HG02610 (cell line): ENCODE data around the gene ARL15.
A peak's percentile ranks its signal among the peaks of the same experiment; 100 is the strongest.
"Not testable (repeated sequence)": the region's sequence is repeated elsewhere in the genome, so short reads cannot be mapped to it uniquely, and the experiment has no call there.

ENCODE experiments used
- ATAC-seq: cut with Tn5 transposase; IDR thresholded peaks from one replicate; pipeline ENCODE4 v1.9.1; 2021; ENCODE audit warnings: mild to moderate bottlenecking, moderate library complexity; ENCODE audit not compliant: unreplicated experiment

Gene ARL15

DNA sequence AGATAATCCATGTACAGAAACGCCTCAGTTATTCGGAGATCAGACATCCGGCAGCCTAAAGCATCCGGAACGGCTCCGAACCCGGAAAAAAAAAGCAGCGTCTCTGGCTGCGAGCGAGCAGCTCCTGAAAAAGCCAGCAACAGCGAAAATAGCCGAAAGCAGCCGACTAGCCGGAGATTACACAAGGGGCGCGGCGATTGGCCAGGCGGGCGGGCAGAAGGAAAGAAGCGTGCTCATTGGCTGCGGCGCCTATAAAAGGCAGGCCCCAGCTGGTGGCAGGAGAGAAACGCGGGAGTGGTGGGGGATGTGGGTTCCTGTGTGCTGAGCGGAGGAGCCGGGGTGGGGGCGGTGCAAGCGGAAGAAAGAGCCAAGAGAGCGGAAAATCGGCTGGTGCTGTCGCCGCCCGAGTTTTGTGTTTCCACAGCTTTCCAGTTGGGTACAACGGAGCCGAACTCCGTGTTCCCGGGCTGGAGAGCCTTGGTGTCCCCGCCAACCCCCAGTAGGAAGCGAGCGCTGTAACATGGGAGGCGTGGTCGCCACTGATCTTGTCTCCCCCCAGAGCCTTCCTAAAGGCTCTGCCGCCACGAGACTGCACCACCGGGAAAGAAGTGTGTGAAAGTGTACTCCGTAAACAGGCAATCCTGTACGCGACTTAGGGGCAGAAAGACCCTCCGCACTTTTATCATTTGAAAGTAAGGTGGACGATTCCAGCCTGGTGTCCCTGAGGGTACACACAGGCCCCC is at the start of gene ARL15:
ARL15 (minus strand) TSS at position 141 of the 743 bp plus-strand sequence.
- peak; percentile 98 for ATAC-seq

DNA sequence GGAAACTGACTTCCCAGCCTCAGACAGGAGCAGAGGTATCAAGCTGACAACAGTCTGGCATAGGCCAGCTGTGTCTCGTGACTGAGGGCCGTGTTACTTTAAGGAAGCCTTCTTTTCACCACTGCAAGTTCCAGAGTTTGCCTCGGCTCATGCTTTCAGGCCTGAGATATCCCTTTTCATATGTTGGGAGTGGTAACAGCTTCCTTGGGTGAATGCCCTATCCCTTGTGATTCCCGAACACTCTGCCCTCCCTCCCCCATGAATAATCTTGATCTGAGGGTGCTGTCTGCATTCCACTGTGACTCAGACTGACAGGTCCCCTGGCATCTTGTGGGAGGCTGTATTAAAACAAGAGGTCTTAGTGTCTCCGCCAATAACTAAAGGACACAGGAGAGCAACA is 49.7 kb upstream of the ARL15 start:
- ATAC-seq: no peak

DNA sequence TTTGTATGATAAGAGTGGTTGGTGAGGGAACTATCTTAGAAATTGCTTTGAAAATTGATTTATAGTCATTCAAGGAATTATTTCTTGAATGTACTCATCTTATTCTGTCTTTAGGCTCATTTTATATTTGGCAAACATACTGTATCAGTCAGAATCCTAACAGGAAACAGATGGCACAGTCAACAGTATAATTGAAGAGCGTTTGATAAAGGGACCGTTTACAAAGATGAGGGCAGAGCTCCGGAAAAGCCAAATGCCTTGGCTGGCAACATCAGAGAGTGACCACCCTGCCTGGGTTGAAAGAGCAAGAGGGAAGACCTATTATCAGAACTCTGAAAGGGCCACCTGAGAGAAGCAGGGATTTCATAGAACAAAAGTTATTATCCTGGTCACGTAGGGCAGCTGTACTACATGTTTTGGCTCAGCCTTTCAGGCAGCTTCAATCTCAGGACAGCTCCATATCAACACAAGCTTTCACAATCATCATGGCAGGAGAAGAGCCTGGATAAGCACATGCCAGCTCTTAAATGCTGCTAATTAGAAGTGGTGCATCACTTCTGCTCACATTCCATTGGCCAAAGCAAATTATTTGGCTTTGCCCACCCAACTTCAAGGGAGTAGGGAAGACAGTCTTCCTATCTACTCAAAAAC is 47.2 kb upstream of the ARL15 start:
- ATAC-seq: no peak

DNA sequence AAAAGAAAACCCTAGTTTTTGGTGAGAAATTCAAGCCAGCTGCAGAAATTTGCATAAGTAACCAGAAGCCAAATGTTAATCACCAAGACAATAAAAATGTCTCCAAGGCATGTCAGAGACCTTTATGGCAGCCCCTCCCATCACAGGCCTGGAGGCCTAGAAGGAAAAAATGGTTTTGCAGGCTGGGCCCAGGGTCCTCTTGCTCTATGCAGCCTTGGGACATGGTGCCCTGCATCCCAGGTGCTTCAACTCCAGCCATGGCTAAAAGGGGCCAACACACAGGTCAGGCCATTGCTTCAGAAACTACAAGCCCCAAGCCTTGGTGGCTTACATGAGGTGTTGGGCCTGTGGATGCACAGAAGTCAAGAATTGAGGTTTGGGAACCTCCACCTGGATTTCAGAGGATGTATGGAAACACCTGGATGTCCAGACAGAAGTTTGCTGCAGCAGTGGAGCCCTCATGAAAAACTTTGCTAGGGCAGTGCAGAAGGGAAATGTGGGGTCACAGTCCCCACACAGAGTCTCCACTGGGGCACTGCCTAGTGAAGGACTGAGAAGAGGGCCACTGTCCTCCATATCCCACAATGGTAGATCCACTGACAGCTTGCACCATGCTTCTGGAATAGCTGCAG is 43.7 kb upstream of the ARL15 start:
- not testable (repeated sequence) for ATAC-seq

DNA sequence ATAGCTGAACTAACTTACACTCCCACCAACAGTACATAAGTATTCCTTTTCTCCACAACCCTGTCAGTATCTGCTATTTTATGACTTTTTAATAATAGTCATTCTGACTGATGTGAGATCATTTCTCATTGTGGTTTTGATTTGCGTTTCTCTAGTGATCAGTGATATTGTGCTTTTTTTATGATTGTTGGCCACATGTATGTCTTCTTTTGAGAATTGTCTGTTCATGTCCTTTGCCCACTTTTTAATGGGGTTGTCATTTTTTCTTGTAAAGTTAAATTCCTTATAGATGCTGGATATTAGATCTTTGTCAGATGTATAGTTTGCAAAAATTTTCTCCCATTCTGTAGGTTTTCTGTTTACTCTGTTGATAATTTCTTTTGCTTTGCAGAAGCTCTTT is 42.2 kb upstream of the ARL15 start:
- not testable (repeated sequence) for ATAC-seq

DNA sequence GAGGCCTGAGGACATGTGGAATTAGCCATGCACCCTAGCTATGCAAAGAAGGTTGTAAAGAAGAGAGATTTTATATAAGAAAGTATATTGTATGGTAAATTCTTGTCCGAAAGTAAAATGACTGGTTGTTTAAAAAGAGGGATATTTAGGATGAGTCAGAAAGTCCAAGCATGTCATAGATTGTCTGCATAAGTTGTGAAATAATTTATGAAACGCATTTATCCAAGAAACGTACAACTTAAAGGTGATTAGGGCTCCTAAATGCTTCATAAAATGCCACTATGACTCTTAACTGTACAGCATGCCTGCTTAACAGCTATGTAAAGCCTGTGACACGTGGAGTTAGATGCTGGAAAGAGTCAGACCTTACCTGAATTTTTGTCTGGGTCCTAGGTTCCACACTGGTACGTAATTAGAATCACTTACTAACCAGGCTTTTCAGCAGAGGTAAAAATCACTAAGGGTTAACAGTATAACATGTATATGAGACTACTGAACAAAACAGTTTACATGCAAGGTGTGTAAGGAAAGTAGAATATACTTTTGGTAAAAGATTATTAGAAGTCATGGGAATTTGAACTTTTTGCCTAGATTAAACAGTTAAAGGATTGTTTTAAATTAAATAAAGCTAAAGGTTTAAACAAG is 37.0 kb upstream of the ARL15 start:
- no peak for ATAC-seq

DNA sequence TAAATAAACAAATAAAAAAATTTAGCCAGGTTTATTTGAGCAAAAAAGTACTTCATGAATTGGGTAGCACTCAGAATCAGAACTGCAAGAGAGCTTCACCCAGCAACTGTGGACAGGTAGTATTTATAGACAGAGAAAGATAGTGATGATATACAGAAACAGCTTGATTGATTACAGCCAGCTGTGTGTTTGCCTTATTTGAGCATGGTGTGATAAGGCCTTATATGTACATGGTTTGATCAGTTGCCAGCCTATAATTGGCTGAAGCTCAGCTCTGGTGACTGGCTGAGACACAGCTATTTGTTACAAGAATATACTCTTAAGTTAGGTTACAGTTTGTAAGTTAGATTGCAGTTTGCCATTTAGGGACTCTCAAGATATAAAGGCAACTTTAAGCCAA is 34.3 kb upstream of the ARL15 start:
- ATAC-seq: no peak

DNA sequence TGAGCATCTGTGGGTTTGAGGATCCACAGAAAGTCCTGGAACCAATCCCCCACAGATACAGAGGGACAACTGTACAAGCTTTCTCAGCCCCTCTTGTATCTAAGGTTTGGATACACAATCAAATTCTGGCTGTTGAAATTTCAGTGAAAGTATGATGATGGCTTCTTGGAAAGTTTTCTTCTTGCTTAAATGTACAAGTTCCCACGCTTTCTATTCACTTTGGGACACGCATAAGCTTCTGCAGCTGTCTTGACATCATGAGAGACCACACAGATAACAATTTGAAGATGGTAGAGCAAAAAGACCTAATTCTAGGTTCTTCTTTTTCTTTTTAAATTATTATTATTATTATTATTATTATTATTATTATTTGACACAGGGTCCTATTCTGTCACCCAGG is 31.6 kb upstream of the ARL15 start:
- no peak for ATAC-seq

DNA sequence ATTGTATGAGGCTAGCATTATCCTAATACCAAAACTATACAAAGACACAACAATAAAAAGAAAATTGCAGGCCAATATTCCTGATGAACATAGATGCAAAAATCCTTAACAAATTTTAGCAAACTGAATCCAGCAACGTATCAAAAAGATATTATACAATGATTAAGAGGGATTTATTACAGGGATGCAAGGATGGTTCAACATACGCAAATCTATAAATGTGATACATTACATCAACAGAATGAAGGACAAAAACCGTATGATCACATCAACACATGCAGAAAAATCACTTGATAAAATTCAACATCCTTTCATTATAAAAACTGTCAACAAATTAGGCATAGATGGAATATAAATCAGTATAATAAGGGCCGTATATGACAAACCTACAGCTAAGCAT is 27.1 kb upstream of the ARL15 start:
- no peak for ATAC-seq

DNA sequence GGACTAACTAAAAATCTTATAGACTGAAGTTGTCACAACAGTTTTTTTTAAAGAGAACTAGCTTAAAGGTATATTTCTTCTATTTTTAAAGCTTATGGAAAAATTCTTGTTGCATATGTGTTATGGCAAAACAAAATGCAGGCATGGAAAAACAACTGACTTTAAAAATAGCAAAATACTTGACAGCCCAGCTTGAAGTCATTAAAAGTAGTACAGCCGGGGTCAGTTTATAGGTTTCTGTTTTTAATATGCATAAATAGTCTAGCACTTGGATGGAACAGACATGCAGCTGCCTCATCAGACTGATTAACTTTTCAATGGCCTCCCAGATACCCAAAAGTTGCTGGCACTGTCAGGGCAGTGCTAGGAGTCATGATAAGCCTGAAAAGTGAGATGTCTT is 22.3 kb upstream of the ARL15 start:
- ATAC-seq: no peak

DNA sequence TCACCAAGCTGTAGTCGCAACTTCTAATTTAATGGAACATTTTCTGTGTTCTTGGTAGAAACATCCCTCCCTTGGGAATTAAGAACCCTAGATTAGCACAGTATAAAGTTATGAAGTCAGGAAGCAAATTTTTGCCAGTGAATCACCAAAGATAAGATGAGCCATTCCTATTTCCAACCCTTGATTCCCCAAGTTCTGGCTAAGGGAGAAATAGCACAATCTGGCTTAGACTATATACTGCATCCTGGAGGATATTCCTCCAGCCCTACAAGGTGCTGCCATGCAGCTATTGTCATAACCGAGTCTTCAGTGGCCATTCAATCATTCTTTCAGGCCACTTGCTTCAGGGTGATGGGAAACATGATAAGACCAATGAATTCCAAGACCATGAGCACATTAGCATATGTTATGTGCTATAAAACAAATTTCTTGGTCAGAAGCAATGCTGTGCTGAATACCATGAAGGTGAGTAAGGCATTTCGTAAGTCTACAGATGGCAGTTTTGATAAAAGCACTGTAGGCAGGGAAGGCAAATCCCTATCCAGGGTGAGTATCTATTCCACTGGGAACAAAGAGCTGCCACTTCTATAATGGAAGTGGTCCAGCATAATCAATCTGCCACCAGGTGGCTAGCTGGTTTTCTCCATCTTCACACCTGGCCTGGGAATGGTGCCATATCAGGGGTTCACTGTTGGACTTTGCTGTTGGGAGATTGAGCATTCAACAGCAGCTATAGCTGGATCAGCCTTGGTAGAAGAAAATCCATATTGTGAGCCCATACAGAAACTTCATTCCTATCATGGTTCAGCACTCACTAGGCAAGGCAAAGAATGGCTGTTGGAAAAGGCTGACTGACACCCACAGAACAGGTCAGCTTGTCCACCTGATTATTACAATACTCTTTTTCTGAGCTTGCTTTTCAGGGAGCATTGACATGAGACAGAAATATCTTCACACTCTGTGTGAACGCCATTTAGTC is 19.6 kb upstream of the ARL15 start:
- ATAC-seq: no peak

DNA sequence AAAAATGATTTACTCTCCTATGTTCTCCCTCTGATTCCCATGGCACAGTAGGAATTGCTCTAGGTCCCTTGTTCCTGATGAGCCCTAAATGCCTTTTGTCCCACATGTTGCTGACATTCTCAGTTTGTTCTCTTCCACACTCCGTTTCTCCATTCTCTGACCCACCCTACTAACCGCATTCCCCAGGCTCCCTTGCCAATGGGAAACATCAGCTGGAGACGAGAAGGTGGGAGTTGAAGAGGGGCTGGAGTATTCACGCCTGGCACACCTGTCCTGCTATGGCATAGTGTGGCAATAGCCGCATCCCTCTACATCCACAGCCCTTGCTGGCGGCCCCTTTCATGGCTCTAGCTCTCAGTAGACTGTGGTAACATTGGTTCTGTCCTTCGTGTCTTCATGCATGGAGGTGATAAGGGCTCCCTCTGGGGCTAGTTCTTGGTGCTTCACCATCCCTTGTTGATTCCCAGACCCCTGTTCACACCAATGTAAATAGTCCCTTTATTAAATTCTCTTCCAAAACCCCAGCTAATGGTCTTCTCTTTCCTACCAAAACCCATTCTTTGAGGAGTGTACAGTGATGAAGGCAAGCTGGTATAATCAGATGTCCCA is 16.4 kb upstream of the ARL15 start:
- ATAC-seq: no peak

DNA sequence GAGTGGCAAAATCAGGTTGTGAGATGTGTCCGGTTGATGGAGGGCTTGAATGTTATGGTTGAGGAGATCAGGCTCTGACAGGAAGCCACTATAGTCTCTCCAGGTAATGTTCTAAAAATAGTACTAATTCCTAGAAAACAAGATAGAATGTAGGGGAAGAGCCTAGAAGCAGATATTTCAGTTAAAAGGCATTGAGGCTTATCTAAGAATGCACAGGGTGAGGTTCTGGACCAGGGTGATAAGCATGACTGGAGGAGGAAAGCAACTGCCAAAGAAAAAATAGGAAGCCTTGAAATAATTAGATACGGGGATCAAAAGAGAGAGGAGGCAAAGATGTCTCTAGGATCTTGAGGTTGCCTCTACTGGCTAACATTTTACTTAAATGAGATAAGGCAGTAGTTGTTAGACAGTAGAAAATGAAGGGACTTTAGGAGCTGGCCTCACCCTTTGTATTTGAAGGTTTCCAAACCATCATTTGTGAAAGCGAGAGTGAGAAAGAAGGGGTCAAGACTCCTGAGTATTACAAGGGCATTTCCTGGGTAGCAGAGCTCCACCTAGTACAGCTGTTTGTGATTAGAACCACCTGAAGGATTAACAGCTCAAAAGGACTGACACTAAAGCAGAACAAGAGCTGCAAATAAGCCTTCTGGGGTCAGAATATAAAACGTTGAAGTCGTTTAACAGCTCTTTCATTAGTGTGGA is 15.4 kb upstream of the ARL15 start:
- ATAC-seq: no peak

DNA sequence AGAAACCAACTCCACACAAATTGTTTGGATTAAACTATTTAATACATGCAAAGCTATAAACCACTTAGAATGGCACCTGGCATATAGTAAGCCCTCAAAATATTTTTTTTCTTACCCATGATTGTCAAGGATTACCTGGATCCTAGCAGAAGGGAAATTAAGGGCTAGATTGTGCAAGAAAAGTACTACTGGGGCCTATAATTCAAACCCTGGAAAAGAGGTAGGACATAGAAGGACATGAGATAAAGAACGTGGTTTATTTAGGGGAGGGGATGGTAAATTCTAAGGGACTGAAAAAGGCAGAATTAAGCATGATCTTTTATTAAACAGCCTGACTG is 14.9 kb upstream of the ARL15 start:
- no peak for ATAC-seq

DNA sequence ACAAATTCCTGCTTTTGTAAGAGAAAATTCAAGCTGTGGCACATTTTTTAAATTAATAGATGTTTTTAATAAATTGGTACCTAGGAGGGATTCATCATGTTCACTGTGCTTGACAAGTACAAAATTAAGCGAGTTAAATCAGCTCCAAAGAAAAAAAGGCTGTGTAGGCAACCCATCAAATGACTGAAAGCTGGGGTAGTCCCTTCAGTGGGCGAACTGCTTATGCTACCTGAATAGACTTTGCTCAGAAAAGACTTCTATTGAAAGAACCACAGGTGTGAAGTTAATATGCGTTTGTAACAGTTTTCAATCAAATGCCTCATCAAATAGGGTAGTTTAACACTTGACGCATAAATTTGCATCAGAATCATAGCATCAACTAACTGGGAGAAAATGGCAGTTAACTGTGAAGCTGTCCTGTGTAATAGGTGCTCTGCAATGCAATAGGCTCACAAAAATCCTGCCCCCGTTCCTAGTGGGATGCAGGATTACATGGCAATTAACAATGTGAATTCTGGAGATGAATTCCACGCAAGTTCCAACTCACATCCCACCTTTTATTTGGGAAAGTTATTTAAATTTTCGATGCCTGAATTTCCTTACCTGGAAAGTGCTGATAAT is 14.4 kb upstream of the ARL15 start:
- ATAC-seq: no peak

DNA sequence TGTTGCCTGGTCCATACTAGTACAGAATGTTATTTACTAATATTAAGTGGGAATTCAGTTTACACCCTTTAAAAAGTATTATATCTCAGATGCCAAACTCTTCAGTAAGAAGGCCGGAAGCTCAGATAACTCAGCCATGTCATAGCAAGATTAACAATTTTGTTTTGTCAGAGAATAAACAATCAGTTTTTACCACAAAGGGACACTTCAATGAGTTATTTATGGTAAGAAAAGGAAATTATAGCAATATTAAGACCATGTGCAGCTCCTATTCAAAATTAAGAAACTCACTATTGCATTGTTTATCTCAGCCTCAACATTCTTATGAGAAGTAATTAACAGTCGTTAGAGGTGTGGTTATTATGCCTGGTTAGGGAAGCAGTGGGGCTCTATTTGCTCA is 13.1 kb upstream of the ARL15 start:
- no peak for ATAC-seq

DNA sequence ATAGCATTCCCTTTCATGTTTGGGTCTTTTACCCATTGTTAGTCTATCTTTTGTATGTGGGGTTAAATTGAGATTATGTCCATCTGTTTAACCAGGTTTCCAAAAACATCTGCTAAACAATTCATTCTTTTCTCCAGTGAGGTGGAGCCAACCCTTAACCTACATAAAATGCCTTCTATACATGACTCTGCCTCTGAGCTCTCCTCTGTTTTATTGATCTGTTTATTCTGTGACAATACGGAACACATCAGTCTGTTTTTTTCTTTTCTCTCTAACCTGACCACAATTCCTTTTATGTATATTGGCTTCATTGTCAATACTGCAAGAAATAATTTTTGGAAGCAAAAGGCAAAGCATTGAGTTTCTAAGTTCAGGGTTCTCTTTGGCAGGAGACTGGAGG is 9.9 kb upstream of the ARL15 start:
- ATAC-seq: no peak

DNA sequence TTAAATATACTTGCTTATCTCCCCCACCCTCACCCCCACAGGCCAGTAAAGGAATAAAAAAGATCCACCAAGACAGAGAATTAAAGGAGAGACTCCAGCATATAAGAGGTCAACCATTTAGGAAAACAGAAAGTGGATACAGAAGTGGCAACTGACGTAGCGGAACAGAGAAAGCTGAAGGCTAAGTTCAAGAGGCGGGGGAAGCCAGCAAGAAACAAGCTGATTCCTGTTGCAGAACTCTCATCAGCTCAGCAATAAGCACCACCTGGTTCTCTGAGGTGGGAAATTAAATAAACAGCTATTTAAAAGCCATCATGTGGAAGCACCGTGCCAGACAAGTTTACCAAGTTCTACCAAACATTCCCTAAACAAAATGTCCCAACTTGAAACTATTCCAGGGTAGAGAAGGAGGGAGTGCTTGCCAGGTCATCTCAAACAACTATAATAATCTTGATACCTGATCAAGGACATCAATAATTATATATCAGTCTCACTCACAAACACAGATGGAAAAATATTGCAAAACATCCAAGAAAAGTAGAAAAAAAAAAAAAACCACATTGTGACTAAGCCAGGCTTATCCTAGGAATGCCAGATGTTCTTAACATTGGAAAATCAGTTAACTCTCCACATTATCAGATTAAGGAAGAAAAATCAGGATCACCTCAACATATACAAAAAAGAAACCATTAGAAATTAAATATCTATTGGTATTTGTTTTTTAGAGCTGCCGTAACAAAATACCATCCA is 7.3 kb upstream of the ARL15 start:
- no peak for ATAC-seq
